Measurements from ENCODE around the gene TAGLN.
A peak's percentile ranks its signal among the peaks of the same experiment; 100 is the strongest.

Gene TAGLN

GRCh38 chr11:117199053-117199915, at the start of gene TAGLN:
Gene TAGLN, plus strand, starts transcription at chr11:117199370. Its CDS starts 3,644 bp downstream, at chr11:117203014.
- in situ Hi-C loops (cut with HindIII; ENCODE audit: low pct_ligation_motif_present, low pct_unique_long_range_greater_than_20kb, low sequenced_read_pairs), result no loop called here

DNA sequence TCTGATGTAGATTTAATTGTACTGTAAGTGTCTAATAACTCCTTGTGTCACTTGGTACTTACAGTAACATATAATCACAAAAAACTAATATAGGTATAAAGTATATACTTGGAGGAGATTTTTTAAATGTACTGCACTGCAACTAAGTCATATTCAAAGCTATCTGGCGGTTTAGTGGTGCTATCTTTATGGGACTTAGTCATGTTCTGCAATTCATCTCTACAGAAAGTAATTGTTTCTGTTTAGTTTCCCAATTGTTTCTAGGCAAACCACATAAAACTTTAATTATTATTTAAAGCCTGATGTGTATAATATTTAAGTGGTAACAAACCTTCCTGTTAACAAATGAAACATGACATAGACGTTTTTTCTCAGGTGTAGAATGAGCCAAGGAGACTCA, 47.1 kb upstream of the TAGLN start:
- in situ Hi-C loops (cut with HindIII; ENCODE audit: low pct_ligation_motif_present, low pct_unique_long_range_greater_than_20kb, low sequenced_read_pairs), result no loop called here
- no peak for DNase-seq

More at GRCh38 chr11:117199053-117199915, at the start of gene TAGLN:
- peak; percentile 68 for DNase-seq

DNA sequence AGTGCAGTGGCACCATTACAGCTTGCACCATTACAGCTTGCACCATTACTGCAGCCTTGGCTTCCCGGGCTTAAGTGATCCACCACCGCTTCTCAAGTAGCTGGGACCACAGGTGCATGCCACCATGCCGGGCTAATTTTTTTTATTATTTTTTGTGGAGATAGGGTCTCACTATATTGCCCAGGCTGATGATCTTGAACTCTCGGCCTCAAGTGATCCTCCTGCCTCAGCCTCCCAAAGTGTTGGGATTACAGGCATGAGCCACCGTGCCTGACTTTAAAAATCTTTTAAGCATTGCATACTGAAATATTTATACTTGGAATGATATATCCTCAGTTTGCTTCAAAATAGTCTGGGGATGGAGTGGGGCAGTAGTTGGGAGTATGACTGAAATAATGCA, 44.7 kb upstream of the TAGLN start:
- in situ Hi-C loops (cut with HindIII; ENCODE audit: low pct_ligation_motif_present, low pct_unique_long_range_greater_than_20kb, low sequenced_read_pairs), result no loop called here
- DNase-seq, result no peak

GRCh38 chr11:117157507-117157906, 41.7 kb upstream of the TAGLN start:
- in situ Hi-C loops (cut with HindIII; ENCODE audit: low pct_ligation_motif_present, low pct_unique_long_range_greater_than_20kb, low sequenced_read_pairs), result no loop called here
- DNase-seq, result no peak

- in situ Hi-C loops (cut with HindIII; ENCODE audit: low pct_ligation_motif_present, low pct_unique_long_range_greater_than_20kb, low sequenced_read_pairs), result no loop called here
Measured at GRCh38 chr11:117159892-117160291, 39.3 kb upstream of the TAGLN start.

DNA sequence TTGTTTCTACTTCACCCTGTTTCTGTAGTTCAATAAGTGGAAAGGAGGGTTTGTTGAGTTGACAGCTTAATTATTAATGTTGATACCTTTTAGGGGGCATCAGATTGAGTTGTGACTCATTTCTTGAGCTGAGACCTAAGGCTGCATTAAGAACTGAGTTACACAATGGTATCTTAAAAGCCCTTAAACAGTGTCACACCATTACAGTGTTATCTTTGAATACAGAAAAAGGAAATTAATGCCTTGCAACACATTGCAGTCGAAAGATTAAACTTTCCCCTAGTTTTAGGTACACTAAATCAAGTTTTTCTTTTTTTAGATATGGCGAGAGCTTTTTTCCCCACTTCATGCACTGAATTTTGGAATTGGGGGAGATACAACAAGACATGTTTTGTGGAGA, 38.3 kb upstream of the TAGLN start:
- in situ Hi-C loops (cut with HindIII; ENCODE audit: low pct_ligation_motif_present, low pct_unique_long_range_greater_than_20kb, low sequenced_read_pairs), result no loop called here
- no peak for DNase-seq

More at GRCh38 chr11:117159892-117160291, 39.3 kb upstream of the TAGLN start:
- DNase-seq, result no peak

GRCh38 chr11:117166491-117166890, 32.7 kb upstream of the TAGLN start:
- in situ Hi-C loops (cut with HindIII; ENCODE audit: low pct_ligation_motif_present, low pct_unique_long_range_greater_than_20kb, low sequenced_read_pairs), result no loop called here
- no peak for DNase-seq

DNA sequence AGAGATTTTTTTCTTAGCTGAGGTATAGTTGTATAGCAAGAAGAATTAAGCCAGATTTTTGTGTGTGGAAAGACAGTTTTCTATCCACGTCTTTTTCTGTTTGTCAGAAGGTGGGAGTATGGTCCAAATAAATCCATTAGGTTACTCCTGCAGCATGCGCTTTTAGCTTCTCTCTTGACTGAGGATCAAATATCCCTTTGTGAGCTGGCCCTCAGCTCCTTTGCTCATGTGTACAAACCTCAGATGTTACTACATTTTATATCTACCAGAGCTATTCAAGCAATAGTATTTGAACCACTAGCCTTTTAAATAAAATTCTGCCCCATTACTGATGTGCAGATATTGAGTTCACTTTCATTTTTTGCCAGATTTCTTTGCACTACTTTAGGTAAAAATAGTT, 29.4 kb upstream of the TAGLN start:
- in situ Hi-C loops (cut with HindIII; ENCODE audit: low pct_ligation_motif_present, low pct_unique_long_range_greater_than_20kb, low sequenced_read_pairs), result no loop called here
- DNase-seq, result no peak

- in situ Hi-C loops (cut with HindIII; ENCODE audit: low pct_ligation_motif_present, low pct_unique_long_range_greater_than_20kb, low sequenced_read_pairs), result no loop called here
- DNase-seq, result no peak
Measured at GRCh38 chr11:117170210-117170609, 29.0 kb upstream of the TAGLN start.

- in situ Hi-C loops (cut with HindIII; ENCODE audit: low pct_ligation_motif_present, low pct_unique_long_range_greater_than_20kb, low sequenced_read_pairs), result no loop called here
Measured at GRCh38 chr11:117171007-117171403, 28.2 kb upstream of the TAGLN start.

GRCh38 chr11:117171404-117172061, 27.6 kb upstream of the TAGLN start:
- in situ Hi-C loops (cut with HindIII; ENCODE audit: low pct_ligation_motif_present, low pct_unique_long_range_greater_than_20kb, low sequenced_read_pairs), result no loop called here

More at GRCh38 chr11:117171007-117171403, 28.2 kb upstream of the TAGLN start:
- DNase-seq, result no peak

GRCh38 chr11:117172724-117173421, 26.3 kb upstream of the TAGLN start:
- in situ Hi-C loops (cut with HindIII; ENCODE audit: low pct_ligation_motif_present, low pct_unique_long_range_greater_than_20kb, low sequenced_read_pairs), result no loop called here
- no peak for DNase-seq

More at GRCh38 chr11:117171404-117172061, 27.6 kb upstream of the TAGLN start:
- no peak for DNase-seq

GRCh38 chr11:117175104-117175503, 24.1 kb upstream of the TAGLN start:
- DNase-seq, result no peak
- in situ Hi-C loops (cut with HindIII; ENCODE audit: low pct_ligation_motif_present, low pct_unique_long_range_greater_than_20kb, low sequenced_read_pairs), result no loop called here

DNA sequence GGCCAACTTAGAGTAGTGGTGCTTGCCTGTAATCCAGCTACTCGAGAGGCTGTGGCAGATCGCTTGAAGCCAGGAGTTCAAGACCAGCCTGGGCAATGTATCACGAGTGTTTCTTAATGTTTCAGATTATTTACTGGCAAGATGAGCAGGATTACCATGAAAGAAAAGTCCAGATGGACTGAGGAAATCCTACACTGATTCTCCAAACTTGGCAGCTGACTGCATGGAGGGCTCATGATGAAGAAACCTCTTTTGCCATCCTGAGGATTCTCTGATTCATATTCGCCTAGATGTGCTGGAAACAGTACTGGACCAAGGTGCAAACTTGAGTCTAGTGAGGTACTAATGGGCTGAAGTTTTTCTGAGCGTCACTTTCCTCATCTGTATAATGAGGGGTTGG, 23.4 kb upstream of the TAGLN start:
- in situ Hi-C loops (cut with HindIII; ENCODE audit: low pct_ligation_motif_present, low pct_unique_long_range_greater_than_20kb, low sequenced_read_pairs), result no loop called here
- no peak for DNase-seq

GRCh38 chr11:117176186-117176585, 23.0 kb upstream of the TAGLN start:
- in situ Hi-C loops (cut with HindIII; ENCODE audit: low pct_ligation_motif_present, low pct_unique_long_range_greater_than_20kb, low sequenced_read_pairs), result no loop called here
- DNase-seq, result no peak

- in situ Hi-C loops (cut with HindIII; ENCODE audit: low pct_ligation_motif_present, low pct_unique_long_range_greater_than_20kb, low sequenced_read_pairs), result no loop called here
- no peak for DNase-seq
Measured at GRCh38 chr11:117177534-117178209, 21.5 kb upstream of the TAGLN start.

DNA sequence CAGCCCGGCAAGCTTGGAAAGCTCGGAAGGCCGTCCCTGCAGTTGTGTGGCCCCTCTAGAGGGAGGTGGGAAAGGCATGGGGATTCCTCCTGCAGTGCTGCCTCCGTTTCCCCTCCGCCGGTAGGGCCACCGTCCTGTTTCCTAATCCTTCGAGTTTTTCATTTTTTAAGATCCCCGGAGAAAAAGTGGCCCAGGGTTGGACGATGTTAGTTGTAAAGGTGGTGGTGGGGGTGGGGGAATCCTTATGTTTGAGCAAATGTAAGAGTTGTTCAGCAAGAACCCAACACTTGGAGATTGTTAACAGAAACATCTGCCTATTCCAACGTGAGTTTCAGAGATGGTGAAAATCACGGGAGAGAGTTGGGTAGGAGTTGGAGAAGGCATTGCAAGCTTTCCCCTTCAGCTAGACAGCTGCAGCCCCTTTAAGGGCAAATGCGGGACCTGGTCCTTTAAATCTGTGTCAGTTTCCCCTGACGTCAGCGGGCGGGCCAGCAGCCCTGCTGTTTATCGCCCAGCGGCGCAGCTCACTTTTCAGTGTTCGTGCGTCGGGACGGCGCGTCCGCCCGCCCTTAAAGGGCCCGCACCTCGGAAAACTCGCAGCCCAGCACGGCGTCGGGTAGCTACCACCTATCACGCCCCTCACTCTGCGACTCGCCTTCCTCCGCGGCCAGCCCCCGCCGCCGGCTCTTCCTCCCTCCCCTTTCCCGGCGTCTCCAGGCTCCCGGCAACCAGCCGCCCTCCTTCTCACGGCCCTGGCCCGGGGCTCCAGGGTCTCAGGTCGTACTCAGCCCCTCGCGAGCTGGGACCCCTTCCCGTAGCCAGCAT, 20.7 kb upstream of the TAGLN start, which contains the start of gene SIDT2:
SIDT2 (plus strand) TSS at position 534 of the 825 bp plus-strand sequence. CDS start 521 bp downstream, outside the sequence.
- DNase-seq, result peak; percentile 87
- in situ Hi-C loops (cut with HindIII; ENCODE audit: low pct_ligation_motif_present, low pct_unique_long_range_greater_than_20kb, low sequenced_read_pairs), result no loop called here
